ENCODE results near the gene KCNG2.

DNA sequence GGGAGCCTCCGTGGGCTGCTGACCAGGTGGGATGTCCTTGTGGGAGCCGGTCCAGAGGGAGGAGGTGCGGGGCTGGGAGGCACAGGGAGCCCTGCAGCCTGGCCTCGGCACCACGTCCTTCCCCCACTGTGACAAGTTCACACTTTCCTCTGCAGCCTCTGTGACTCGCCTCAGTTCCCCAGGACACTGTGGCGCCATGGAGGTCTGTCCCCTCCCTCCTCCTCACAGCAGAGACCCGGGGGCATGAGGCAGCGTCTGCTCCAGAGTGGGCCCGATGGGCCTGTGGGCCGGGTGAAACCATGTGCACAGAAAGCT lies 27.3 kb upstream of the KCNG2 start:
- TF ChIP-seq MEF2B (IDR thresholded peaks at IDR 0.05; ENCODE audit: partially characterized antibody, poor library complexity, severe bottlenecking) (no peak), EZH2 (IDR thresholded peaks at IDR 0.05; ENCODE audit: borderline replicate concordance, control insufficient read depth, low read depth, low read length) (no peak), TCF12 (IDR thresholded peaks at IDR 0.05; ENCODE audit: low read depth, low read length) (no peak), POLR2A (IDR thresholded peaks at IDR 0.05; ENCODE audit: low read depth, low read length) (no peak), PML (IDR thresholded peaks at IDR 0.05; ENCODE audit: low read length) (no peak), RCOR1 (conservative IDR thresholded peaks at IDR 0.05; ENCODE audit: low read depth, low read length) (no peak), RAD21 (IDR thresholded peaks at IDR 0.05; ENCODE audit: insufficient read depth, low read depth, low read length) (no peak), SPI1 (IDR thresholded peaks at IDR 0.05; ENCODE audit: borderline replicate concordance, insufficient read depth, low read depth, low read length) (no peak), SMAD1 (IDR thresholded peaks at IDR 0.05; ENCODE audit: low read depth, partially characterized antibody) (no peak), GABPA (IDR thresholded peaks at IDR 0.05; ENCODE audit: low read depth) (no peak), NR2C2 (IDR thresholded peaks at IDR 0.05; ENCODE audit: borderline replicate concordance, control insufficient read depth, insufficient read length, low read depth) (no peak)
- TF ChIP-seq, protein P1, sequence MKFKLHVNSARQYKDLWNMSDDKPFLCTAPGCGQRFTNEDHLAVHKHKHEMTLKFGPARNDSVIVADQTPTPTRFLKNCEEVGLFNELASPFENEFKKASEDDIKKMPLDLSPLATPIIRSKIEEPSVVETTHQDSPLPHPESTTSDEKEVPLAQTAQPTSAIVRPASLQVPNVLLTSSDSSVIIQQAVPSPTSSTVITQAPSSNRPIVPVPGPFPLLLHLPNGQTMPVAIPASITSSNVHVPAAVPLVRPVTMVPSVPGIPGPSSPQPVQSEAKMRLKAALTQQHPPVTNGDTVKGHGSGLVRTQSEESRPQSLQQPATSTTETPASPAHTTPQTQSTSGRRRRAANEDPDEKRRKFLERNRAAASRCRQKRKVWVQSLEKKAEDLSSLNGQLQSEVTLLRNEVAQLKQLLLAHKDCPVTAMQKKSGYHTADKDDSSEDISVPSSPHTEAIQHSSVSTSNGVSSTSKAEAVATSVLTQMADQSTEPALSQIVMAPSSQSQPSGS (IDR thresholded peaks at IDR 0.05; ENCODE audit: low read length), result no peak
- TF ChIP-seq, protein P2, sequence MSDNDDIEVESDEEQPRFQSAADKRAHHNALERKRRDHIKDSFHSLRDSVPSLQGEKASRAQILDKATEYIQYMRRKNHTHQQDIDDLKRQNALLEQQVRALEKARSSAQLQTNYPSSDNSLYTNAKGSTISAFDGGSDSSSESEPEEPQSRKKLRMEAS (IDR thresholded peaks at IDR 0.05; ENCODE audit: low read depth, low read length), result no peak
- TF ChIP-seq, protein P3, sequence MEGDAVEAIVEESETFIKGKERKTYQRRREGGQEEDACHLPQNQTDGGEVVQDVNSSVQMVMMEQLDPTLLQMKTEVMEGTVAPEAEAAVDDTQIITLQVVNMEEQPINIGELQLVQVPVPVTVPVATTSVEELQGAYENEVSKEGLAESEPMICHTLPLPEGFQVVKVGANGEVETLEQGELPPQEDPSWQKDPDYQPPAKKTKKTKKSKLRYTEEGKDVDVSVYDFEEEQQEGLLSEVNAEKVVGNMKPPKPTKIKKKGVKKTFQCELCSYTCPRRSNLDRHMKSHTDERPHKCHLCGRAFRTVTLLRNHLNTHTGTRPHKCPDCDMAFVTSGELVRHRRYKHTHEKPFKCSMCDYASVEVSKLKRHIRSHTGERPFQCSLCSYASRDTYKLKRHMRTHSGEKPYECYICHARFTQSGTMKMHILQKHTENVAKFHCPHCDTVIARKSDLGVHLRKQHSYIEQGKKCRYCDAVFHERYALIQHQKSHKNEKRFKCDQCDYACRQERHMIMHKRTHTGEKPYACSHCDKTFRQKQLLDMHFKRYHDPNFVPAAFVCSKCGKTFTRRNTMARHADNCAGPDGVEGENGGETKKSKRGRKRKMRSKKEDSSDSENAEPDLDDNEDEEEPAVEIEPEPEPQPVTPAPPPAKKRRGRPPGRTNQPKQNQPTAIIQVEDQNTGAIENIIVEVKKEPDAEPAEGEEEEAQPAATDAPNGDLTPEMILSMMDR (IDR thresholded peaks at IDR 0.05 in 2 of 3, conservative IDR thresholded peaks at IDR 0.05 in 1 of 3; ENCODE audit: control insufficient read depth in 2 of 3, extremely low read depth in 1 of 3, insufficient read depth in 1 of 3, low read depth in 3 of 3, low read length in 3 of 3), result no peak

Measured in GM12878 (cell line).